HuH-7.5 (cell line): Measurements from ENCODE around the gene S100A8.
"Not testable (repeated sequence)": the region's sequence is repeated elsewhere in the genome, so short reads cannot be mapped to it uniquely, and the experiment has no call there.

ENCODE experiments used
- DNase-seq: peaks from one replicate; pipeline ENCODE4 v3.0.0; 2011; ENCODE audit warnings: low spot score

The S100A8 gene

DNA sequence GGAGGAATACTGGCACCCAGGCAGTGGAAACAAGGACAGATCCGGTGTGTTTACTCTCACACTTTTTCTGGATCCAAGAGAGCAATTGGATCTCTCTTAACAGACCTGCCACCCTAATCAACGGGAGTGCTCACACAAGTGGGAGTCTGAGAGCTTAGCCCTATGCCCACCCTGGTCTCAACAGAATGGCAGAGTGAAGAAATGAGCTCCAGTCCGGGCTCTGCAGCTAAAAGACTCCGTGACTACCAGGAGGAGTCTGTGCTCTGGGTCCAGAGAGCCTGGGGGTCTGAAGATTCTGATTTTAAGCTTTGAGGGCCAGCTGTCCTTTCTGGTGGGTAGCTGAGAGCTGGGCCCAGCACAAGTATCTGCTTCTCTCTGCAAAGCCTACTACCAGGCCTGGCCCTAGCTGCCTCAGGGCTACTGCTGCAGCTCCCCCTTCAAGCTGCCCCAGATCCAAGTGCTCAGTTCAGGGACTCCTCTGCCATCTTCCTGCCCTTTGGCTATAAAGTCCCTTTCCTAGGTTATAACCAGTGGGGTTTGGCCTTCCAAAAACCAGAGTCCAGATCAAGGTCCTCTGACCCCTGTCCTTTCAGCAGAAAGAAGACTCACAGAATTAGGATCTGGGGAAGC lies 29.3 kb downstream of the S100A8 start:
- no peak for DNase-seq

DNA sequence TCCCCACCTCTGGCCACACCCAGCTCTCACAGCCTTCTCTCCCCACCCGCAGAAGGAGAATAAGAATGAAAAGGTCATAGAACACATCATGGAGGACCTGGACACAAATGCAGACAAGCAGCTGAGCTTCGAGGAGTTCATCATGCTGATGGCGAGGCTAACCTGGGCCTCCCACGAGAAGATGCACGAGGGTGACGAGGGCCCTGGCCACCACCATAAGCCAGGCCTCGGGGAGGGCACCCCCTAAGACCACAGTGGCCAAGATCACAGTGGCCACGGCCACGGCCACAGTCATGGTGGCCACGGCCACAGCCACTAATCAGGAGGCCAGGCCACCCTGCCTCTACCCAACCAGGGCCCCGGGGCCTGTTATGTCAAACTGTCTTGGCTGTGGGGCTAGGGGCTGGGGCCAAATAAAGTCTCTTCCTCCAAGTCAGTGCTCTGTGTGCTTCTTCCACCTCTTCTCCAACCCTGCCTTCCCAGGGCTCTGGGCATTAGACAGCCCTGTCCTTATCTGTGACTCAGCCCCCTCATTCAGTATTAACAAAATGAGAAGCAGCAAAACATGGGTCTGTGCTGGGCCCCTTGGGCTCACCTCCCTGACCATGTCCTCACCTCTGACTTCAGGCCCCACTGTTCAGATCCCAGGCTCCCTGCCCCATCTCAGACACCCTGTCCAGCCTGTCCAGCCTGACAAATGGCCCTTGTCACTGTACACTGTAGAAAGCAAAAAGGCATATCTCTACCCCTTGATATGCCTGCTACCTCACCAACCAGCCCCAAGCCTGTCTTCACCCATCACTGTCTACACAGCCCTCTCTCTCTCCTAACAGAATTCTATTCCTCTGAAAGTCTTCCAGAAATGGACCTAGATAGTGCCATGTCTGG lies 30.0 kb downstream of the S100A8 start:
- DNase-seq, result no peak

- DNase-seq, result no peak
Measured at GRCh38 chr1:153360190-153360589, 30.7 kb downstream of the S100A8 start.

- no peak for DNase-seq
Measured at GRCh38 chr1:153359241-153359640, 31.6 kb downstream of the S100A8 start.

GRCh38 chr1:153358691-153358975 lies 32.2 kb downstream of the S100A8 start:
- no peak for DNase-seq

GRCh38 chr1:153357853-153358690 lies 32.8 kb downstream of the S100A8 start, which contains the start of gene S100A9:
S100A9 (plus strand) TSS chr1:153357854; CDS start chr1:153358284, 430 bp downstream.
- DNase-seq, result no peak

- DNase-seq, result no peak
Measured at GRCh38 chr1:153357076-153357852, 33.6 kb downstream of the S100A8 start.

- no peak for DNase-seq
Measured at GRCh38 chr1:153356392-153357075, 34.3 kb downstream of the S100A8 start.

DNA sequence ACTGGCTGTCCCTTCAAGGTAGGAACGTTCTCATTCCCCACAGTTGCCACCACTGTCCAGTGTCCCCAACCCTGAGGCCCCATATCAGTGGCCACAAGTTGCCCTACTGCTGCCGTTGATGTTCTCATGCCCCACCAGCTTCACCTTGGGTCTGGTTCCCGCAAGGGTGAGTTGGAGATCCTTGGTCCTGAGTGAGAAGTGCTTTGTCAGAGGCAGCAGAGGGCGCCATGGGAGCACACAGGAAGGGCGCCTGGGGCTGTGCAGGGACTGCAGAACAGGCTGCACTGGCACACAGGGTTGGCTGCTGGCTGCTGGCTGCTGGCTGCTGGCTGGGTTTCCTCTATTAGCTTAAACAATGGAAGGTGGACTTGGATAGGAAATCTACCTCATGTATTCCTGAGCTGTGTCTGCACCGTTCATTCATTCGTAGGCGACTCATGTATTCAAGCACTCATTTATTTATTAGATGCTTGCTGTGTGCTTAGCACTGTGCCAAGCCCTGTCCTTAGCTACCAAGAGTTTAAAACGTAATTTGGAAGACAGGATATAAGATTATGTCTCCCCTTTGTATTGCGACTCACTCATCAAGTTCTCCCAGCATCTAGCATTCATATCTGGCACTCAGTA lies 35.3 kb downstream of the S100A8 start:
- peak; percentile 48 for DNase-seq

DNA sequence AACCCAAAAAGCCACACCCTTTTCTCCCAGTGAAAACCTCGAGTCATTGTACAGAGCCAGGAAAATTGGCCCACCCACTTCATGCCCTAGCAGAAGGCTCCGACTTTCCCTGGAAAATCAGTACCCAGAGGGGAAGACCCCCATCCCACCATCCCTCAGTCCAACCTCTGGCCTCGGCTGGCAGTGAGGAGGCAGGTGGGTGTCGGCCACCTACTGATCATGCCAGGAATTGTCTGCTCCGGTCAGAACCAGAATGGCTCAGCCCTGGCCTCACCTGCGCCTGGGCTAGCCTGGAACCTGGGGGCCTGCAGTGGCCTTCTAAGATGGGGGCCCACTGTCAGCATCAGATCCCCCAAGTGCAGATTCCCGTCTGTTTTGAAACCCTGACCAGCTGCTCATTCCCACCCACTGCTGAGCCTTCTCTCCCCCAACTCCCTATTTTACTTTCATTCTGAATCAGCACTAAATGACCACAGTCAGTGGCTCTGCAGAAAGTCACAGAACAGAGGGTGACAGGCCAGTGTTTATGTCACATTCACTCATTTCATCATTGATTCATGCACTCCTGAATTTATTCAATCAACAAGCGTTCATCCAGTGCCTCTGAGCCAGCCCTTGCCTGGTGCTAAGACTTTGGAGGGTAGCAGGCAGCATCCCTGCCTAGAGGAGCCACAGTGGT lies 36.2 kb downstream of the S100A8 start:
- DNase-seq, result no peak

GRCh38 chr1:153353226-153353947 lies 37.5 kb downstream of the S100A8 start:
- peak; percentile 47 for DNase-seq

GRCh38 chr1:153352523-153352922 lies 38.4 kb downstream of the S100A8 start:
- peak; percentile 68 for DNase-seq

DNA sequence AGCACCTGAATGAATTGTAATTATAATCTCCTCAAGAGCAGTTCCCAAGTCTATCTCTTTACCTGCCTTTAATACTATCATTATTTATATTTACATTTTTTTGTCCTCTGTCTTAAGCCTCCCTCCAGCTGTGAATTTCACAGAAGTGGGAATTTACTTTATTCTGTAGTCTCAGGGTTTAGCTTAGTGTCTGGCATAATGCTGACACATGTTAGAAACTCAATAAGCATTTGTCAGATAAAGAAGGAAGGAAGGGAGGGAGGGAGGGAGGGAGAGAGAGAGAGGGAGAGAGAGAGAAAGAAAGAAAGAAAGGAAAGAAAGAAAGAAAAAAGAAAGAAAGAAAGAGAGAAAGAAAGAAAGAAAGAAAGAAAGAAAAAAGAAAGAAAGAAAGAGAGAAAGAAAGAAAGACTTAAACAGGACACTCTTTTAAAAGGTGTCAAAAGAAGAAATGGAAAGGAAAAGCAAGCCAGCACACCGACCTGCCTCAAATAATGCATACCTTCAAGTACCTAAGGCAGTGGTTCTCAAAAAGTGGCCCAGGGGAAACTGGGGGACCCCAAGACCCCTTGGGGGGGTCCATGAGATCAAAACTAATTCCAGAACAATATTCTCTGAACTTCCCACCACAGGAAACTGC lies 40.4 kb downstream of the S100A8 start:
- DNase-seq, result no peak

DNA sequence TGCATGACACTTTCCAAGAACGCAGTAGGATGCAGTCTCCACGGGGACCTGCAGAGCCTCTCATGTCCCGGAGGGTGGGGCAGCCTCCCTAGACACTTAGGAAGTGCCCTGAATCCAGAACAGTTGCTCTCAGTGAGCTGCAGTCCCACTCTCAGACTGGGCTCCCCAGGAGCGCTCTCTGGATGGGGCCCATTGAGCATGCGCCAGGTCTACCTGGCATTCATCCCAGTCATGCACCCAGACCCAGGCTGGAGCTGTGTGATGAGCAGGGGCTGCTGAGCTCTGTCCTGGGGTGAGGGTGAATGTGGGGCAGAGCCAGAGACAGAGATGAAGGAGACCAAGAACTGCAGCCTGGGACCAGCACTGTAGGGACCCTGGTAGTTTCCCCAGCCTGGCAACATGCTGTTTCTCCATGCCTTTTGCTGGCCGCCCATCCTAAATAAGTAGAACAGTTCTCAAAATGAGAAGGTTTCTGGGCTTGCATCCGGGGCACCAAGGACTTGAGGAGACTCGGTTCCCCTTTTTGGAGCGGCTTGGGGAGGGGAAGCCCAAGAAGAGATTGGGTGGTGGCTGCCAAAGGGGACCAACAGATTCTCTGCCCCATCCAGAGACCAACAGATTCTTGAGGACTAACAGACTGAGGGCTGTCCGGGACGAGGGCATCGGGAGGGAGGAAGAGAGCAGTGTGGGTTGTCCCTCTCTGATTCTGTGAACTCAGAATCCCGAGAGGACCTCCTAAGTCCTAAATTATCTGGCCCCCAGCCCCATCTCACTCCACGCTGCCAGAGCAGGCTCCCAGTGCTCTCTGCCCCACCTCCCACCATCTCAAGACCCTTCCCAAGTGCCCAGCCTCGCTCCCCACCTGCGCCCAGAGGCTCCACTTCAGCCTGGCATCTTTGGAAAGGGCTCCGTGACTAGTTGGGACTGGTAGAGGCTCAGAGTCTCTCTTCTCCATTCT lies 41.2 kb downstream of the S100A8 start:
- DNase-seq, result no peak

GRCh38 chr1:153348511-153349362 lies 42.1 kb downstream of the S100A8 start, which contains the start of gene PGLYRP4:
PGLYRP4 (minus strand) TSS chr1:153348841; CDS start chr1:153347932, 909 bp downstream.
- DNase-seq, result no peak

GRCh38 chr1:153347856-153348255 lies 43.0 kb downstream of the S100A8 start:
- no peak for DNase-seq

DNA sequence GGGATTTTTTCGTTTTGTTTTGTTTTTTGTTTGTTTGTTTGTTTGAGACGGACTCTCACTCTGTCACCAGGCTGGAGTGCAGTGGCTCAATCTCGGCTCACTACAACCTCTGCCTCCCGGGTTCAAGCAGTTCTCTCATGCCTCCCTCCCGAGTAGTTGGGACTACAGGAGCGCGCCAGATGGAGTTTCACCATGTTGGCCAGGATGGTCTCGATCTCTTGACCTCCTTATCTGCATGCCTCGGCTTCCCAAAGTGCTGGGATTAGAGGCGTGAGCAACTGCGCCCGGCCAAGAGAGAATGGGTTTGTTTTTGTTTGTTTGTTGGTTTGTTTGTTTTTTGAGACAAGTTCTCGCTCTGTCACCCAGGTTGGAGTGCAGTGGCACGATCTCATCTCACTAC lies 43.8 kb downstream of the S100A8 start:
- not testable (repeated sequence) for DNase-seq
